HG03521 (cell line): ENCODE results near the gene C6orf141.

Source experiments
- ATAC-seq: cut with Tn5 transposase; IDR thresholded peaks from one replicate; pipeline ENCODE4 v1.9.1; 2021; ENCODE audit warnings: mild to moderate bottlenecking, moderate library complexity; ENCODE audit not compliant: unreplicated experiment

The C6orf141 gene

DNA sequence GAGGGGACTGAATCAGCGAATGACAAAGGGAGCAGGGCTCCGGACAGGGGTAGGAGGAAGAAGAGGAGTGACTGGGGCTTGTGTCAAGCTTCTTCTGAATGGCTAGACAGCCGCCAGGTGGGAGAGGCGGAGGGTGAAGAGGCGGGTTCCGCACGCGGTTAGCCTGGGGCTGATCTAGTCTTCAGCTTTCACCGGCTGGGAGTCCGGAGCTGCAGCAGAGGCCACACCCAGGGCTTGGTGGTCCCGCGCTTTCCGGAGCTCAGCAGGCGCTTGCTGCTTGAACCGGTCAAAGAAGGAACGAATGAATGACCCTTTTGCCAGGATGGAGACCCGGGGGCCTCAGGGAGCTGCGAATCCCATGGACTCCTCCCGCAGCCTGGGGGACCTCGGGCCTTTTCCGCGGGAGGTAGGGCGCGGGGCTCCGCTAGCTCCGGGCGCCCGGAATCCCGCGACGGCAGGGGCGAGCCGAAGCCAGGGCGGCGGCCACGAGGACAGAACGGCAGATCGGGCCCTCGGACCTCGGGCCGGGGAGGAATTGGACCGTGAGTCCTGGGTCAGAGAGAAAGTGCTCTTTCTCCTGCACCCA lies at the start of gene C6orf141:
TSS of gene C6orf141 (plus strand) at position 177 of the 586 bp plus-strand sequence. CDS start at position 302, 125 bp downstream.
- peak; percentile 81 for ATAC-seq

DNA sequence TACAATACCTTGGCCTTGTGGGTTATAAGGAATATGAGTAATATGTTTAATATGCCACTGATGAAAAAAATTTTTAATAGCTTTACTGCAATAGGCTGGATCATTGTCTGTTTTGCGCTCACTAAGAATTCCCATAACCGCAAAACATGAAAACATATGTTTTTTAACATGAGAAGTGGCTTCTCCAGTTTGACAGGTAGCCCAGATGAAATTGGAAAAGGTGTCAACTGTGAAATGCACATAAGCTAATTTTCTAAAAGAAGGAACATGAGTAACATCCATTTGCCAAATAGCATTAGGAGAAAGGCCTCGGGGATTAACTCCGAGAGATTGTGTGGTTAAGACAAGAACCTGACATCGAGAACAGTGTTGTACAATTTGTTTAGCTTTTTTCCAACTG lies 45.8 kb upstream of the C6orf141 start:
- no peak for ATAC-seq

DNA sequence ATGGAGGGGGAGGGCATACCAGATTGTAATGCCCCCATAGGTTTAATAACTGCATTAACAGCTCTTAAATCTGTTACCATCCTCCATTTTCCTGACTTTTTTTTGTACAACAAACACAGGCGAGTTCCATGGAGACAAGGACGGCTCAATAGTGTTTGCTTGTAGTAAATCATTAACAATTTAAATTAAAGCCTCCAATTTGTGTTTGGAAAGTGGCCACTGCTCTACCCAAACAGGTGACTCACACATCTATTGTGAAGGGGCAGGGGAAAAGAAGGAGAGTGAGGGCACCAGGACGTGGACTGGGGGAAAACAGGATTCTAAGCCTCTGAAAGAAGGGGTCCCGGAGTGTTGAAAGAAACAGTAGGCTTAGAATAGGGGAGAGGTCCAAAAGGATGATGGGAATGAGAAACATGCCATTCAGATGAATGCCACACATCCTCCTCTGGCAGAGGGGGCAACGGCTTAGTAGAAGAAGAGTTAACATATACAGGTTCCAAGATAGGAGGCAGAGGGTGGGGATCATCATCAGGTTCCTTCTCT lies 43.8 kb upstream of the C6orf141 start:
- no peak for ATAC-seq

DNA sequence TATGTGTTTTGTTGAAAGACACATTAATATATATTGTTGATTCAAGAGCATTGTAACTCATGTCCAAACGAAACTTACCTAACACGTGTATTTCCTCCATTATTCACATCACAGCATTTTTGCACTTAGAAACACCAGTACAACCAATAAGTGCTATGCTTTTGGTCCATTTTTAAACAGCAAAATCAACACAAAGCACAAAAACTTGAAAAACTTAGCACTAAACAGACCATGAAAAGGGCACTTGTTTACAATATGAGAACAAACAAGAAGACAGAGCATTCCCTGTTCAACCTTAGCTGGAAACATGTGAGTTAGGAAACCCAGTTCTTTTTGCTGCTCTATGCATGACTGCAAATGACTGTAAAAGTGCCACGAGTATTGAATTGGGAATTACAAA lies 41.1 kb upstream of the C6orf141 start:
- no peak for ATAC-seq

DNA sequence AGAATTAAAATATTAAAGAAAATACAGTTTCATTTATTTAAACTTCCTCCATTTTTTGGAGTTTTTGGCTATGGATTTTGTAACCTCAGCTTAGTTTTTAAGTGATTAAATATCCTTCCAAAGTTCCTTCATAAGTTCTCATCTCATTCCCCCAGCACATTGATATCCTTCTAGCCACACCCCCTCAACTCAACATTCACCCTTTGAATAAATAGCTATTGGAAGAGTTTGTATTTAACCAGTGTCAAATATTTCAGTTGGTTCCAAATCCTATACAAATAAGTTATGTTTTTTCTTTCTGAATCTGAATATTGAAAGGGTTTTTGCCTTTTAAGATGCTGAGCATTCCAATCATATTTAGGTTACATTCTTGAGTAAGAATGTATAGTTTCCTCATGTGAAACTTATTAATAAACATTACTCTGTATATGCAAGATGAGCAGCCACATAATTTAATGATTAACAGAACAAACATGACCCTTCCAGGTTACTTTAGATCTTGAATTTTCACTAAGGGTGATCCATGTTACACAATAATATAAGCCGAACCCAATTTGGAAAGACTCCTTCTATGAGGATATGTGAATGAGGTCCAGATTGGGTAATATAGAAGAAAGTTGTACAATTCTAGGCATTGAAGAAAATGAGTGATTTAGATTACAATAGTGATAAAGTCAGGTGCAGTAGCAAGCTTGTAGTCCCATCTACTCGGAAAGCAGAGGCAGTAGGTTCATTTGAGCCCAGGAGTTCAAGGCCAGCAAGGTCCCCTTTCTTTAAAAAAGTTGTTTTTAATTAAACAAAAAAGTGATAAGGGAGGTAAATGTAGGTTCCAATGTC lies 37.1 kb upstream of the C6orf141 start:
- ATAC-seq: no peak

DNA sequence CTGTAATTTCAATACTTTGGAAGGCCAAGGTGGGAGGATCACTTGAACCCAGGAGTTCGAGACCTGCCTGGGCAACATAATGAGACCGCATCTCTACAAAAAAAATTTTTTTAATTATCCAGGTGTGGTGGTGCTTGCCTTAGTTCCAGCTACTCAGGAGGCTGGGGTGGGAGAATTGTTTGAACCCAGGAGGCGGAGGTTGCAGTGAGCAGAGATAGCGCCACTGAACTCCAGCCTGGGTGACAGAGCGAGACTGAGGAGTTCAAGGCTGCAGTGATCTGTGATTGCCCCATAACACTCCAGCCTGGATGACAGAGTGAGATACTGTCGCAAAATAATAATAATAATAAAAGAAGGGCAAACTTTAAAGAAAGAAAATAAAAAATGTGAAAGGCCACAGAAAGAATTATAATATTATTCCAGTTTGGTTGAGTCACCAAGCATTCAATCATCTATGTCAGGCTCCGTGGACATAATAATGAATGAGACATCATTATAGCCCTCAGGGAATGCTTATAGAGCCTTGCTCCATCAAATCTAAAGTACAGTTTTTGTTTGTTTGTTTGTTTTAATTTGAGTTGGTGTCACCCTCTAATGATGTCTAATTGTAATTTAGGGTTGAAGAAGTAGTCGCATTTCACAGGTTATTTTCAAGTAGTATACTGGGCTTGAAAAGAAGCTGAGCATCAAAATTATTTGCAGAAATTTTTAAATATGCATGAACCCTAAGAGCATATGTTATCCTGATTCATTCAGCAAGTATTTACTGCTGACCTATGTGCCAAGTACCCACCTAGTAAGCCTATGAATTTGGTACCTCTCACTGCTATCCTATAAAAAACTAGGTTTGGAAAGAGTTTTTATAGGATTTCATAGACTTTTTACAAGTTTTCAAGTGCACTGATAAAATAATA lies 35.6 kb upstream of the C6orf141 start:
- no peak for ATAC-seq

DNA sequence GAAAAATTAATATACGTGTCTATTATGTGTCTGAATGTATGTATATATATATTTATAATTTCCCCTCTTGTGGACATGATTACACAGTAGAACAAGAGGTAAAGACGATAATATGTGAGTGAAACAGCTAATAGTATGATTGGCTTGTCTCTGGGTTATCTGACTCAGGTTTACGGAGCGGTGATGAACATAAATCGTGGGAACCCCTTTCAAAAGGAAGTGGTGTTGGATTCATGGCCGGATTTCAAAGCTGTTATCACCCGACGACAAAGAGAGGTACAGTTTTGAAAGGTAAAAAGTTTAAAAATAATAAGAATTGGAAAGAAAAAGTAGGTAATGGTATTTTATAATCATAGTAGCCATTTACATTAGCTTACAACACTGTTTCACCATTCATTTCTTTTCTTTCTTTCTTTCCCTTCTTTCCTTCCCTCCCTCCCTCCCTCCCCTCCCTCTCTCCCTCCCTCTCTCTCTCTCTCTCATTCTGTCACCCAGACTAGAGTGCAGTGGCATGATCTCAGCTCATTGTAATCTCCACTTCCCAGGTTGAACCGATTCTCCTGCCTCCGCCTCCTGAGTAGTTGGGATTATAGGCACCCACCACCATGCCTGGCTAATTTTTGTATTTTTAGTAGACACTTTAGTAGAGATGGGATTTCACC lies 34.9 kb upstream of the C6orf141 start:
- no peak for ATAC-seq

DNA sequence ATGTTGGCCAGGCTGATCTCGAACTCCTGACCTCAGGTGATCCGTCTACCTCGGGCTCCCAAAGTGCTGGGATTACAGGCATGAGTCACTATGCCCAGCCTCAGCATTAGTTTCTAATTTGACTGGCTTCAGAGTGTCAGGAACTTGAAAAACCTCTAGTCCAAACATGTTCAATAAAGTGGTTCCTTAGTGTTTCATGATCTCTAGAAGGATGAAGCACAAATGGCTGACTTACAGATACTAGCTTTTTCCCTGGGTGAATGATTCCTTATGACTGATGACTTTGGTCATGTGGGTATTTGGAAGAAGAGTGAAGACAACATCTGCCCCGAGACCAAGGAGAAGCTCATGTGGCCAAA lies 34.3 kb upstream of the C6orf141 start:
- no peak for ATAC-seq

DNA sequence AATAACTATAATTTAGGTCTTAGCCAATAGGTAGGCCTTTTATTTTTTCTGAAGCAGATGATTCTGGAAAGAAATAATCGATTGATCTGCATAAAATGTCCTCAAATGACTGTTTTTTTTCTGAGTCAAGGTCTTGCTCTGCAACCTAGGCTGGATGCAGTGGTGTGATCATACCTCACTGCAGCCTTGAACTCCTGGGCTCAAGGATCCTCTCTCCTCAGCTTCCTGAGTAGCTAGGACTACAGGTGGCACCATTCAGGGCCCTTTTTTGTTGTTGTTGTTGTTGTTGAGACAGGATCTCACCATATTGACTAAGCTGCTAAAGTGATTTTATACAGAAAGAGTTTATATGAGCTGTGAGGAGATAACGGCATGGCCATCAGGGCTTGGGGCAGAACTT lies 32.5 kb upstream of the C6orf141 start:
- ATAC-seq: no peak

DNA sequence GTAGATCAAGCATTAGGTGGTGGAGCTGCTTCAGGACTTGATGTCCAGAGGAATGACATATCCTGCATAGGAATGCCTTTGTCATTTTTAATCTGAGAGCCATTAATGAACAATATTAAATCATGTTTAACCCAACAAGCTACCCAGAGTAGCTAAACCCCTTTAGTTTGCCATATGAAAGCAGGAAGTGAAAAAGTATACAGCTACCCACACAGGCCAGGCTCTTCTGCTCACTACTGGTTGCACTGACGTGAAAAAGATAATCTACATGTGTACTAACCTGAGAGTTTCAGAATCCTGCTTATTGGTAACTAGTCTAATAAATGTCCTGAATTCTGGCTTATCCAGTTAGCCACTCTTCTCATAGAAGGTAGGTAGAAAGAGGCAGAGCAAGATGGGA lies 30.8 kb upstream of the C6orf141 start:
- ATAC-seq: peak; percentile 83

DNA sequence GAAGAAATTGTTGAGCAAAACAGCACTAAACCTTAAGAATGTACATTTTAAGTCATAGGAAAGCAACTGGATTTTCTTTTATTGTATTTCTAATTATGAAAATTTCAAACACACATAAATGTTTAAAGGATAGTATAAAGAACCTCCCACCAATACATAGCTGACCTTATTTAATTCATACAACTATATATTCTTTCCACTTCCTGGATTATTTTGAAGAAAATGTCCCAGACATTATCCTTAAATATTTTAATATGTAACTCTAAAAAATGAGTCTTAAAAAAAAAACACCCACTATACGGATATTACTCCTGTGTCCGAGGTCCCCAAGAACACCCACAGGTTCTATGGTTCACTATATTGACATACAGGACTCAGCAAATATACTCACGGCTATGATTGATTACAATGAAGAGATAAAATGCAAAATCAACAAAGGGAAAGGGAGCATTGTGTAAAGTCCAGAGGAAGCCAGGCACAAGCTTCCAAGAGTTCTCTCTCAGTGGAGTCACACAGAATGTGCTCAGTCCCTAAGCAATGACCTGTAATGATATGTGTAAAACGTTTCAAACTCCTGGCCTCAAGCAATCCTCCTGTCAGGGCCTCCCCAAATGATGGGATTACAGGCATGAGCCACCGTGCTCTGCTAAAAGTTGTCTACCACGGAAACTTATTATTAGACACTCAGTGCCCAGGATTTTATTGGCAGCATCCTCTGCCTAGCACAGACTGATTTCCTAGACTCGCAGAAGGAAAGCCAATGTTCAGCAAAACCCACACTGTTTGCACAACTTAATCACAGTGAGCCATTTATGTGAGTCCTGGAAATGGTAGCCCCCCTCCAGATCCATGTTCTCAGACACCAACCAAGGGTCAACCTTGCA lies 27.5 kb upstream of the C6orf141 start:
- ATAC-seq: no peak

DNA sequence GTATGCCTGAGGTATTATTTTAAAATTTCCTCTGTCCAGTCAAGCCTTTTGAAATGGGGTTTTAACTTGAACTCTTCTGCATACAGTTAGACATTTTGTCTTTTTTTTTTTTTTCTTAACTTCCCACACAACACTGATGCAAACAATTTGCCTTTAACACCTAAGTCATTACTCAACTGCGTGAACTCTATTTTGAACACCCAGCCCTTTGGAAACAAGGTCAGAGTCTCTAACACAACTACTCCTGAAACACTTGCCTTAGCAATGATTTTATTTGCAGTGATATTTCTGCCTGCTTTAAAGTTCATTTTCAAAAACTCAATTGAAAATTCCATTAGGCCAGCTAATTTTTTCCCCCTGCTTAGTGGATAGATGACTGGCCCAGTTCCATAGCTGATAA lies 26.6 kb upstream of the C6orf141 start:
- ATAC-seq: no peak

DNA sequence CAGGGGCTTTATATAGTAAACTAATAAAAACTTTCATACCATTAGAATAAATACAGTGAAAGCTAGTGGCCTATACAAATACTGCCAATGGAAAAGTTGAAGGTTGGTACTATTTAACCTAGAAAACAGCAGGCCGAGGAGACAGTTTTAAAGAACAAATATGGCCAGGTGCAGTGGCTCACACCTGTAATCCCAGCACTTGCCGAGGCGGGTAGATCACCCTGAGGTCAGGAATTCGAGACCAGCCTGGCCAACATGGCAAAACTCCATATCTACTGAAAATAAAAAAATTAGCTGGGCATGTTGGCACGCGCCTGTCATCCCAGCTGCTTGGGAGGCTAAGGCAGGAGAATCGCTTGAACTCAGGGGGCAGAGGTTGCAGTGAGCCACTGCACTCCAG lies 25.9 kb upstream of the C6orf141 start:
- no peak for ATAC-seq

DNA sequence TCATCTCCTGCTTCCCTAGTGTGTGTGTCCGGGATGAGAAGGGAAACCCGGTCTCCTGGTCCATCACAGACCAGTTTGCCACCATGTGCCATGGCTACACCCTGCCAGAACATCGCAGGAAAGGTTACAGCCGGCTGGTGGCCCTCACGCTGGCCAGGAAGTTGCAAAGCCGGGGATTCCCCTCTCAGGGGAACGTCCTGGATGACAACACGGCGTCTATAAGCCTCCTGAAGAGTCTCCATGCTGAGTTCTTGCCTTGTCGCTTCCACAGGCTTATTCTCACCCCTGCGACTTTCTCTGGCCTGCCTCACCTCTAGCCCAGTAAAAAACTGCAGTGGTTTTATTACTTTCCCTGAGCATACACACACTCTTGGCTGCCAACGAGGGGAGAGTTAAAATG lies 23.9 kb upstream of the C6orf141 start:
- ATAC-seq: no peak

DNA sequence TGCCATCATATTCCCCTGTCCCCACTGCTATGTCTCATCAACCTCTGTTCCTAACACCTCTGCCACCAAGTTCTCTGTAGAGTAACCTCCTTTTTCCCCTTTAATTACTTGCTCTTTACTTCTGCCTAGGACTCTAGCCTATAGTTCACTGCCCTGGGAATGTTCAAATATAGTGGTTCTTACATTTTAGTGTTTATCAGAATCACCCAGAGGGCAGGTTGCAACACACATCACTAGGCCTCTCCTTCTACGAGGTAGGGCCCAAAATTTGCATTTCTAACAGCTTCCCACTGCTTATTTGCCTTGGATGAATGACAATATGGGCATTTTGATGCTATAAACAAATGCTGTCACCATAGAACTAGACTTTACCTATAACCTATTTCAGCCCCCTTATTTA lies 23.1 kb upstream of the C6orf141 start:
- no peak for ATAC-seq

DNA sequence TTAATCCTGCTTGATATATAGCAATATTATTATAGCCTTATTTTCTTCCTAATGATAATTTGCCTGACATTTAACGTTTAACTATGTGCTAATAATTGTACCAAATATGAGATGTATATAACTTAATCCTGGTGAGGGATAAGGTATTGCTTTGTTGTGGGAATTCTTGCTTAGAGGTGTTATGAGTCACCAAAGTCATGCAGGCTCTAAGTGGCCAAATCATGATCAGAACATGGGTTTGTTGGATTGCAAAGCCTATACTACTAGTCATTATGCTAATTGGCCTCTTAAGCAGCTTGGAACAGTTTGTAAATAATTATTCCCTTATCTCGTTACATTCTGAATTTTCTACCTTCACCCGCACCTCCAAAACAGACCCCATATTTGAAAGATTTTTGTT lies 21.9 kb upstream of the C6orf141 start:
- no peak for ATAC-seq

DNA sequence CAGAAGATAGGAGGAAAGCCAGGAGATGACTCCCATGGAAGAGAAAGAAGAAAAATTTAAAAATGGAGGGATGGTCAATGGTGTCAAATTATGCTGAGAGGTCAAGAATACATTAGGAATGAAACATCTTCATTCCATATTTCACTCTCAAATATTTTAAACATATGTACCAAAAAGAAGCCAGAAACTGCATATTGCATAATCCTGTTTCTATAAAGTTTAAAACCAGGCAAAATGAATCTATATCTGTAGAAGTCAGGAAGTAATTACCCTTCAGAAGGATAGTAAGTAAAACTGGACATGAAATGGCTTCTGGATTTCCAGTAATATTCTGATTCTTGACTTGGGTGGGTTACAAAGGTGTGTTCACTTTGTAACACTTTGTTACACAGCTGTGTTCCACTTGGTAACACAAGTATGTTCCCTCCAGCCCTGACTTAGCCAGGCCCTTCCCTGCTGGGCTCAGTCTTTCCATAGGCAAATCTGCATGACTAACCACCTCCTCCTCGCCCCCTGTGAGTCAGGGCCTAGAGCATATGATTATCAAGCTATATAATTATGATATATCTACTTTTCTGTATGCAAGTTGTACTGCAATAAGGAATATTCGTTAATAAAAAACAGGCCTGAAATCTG lies 20.2 kb upstream of the C6orf141 start:
- ATAC-seq: no peak

DNA sequence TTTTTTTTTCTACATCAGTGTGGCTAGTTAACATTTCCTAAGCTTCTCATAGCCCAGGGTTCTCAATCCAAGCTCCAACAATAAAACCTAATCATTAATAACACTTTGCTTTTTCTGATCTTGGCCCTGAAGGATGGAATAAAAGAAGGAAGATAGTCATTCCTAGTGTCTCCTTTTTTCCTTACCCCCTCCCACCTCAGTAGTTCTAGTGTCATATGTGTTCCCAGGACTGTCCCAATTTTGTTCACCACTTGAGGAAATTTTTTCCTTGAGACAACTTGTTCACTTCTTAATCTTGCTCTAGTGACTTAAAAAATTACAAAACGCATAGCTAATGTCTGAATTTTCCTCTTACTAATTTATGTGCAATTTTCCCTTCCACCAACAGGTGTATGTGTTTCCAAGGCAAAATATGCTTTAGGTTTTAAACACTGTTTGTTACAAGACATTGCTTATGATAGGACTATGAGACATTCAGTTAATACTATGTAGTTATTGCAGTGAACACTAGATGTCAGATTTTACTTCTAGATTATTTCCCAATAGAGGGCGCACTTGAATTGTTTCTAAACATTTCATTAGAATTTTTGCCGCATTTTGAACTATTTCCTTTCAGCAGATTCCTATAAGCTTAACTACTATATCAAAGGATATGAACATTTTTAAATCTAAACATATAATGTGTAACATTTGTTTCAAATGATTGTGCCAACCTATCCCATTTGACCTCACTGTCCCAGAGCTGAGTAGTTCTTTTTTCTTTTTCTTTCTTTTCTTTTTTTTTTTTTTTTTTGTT lies 18.5 kb upstream of the C6orf141 start:
- peak; percentile 96 for ATAC-seq

DNA sequence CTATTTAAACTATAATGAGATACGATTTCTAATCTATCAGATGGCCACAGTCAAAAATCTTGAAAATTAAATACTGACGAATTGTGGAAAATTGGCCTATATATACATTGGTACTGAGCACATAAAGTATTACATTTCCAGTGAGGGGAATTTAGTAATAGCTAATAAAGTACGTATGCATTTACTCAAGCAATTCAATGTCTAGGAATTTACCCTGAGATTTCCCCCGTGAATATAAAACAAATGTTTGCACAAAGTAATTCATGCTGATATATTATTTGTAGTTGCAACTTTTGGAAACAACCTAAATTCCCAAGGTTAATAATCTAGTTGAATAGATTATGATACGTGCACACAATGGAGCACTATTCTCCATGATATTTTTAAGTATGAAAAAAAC lies 14.7 kb upstream of the C6orf141 start:
- ATAC-seq: no peak
